Astrocyte (in vitro differentiated cells and primary cell): Measurements from ENCODE around the gene FAM81A. TPM values are rescaled to one million over a fixed set of nuclear protein-coding genes. Genes with fewer than 3 reads are reported as not detected.

Source experiments
- DNase-seq: peaks from one replicate; pipeline ENCODE4 v3.0.0-alpha.2; 2010; ENCODE audit warnings: low read depth
- FAIRE-seq: peaks from 2 replicates; lab custom pipeline; 2011; peaks lifted over from hg19 to GRCh38; lab: Jason Lieb, UNC
- H2AFZ ChIP-seq: 2 replicates; pipeline ENCODE4 v1.6.0; 2012; ENCODE audit warnings: low read depth, low read length, inconsistent platforms
- H3K27ac ChIP-seq: 2 replicates; pipeline ENCODE4 v1.5.1; 2011; ENCODE audit warnings: low read depth, low read length, inconsistent platforms
- H3K27me3 ChIP-seq: 2 replicates; pipeline ENCODE4 v1.6.0; 2011; ENCODE audit warnings: low read length, inconsistent platforms; ENCODE audit not compliant: insufficient read depth
- H3K36me3 ChIP-seq: 2 replicates; pipeline ENCODE4 v1.5.1; 2011; ENCODE audit warnings: low read length, inconsistent platforms; ENCODE audit not compliant: insufficient read depth
- H3K4me1 ChIP-seq: 2 replicates; pipeline ENCODE4 v1.5.1; 2011; ENCODE audit warnings: low read length, inconsistent platforms; ENCODE audit not compliant: insufficient read depth
- H3K4me2 ChIP-seq: 2 replicates; pipeline ENCODE4 v1.6.0; 2012; ENCODE audit warnings: low read length, inconsistent platforms
- H3K4me3 ChIP-seq: 2 replicates; pipeline ENCODE4 v1.5.1; 2011; ENCODE audit warnings: low read depth, mild to moderate bottlenecking, low read length, inconsistent platforms; ENCODE audit not compliant: insufficient read depth
- H3K79me2 ChIP-seq: 2 replicates; pipeline ENCODE4 v1.6.0; 2012; ENCODE audit warnings: mild to moderate bottlenecking, low read length, inconsistent platforms; ENCODE audit not compliant: insufficient read depth
- H3K9ac ChIP-seq: 2 replicates; pipeline ENCODE4 v1.6.0; 2012; ENCODE audit warnings: mild to moderate bottlenecking, low read length, inconsistent platforms
- H3K9me3 ChIP-seq: 2 replicates; pipeline ENCODE4 v1.5.1; 2012; ENCODE audit warnings: low read depth, mild to moderate bottlenecking, low read length, inconsistent platforms; ENCODE audit not compliant: insufficient read depth
- H4K20me1 ChIP-seq: 2 replicates; pipeline ENCODE4 v1.6.0; 2012; ENCODE audit warnings: low read length, inconsistent platforms; ENCODE audit not compliant: insufficient read depth
- H3K27ac Mint-ChIP-seq: one replicate; pipeline ENCODE4 v1.8.0; 2021; ENCODE audit warnings: mild to moderate bottlenecking, mixed read lengths; ENCODE audit not compliant: unreplicated experiment
- H3K27me3 Mint-ChIP-seq: one replicate; pipeline ENCODE4 v1.8.0; 2021; ENCODE audit warnings: low read depth, mixed read lengths; ENCODE audit not compliant: unreplicated experiment
- H3K36me3 Mint-ChIP-seq: one replicate; pipeline ENCODE4 v1.8.0; 2021; ENCODE audit warnings: low read depth, mixed read lengths; ENCODE audit not compliant: unreplicated experiment
- H3K4me1 Mint-ChIP-seq: one replicate; pipeline ENCODE4 v1.8.0; 2021; ENCODE audit warnings: low read depth, mixed read lengths; ENCODE audit not compliant: unreplicated experiment
- H3K4me3 Mint-ChIP-seq: one replicate; pipeline ENCODE4 v1.8.0; 2021; ENCODE audit warnings: mild to moderate bottlenecking, moderate library complexity, mixed read lengths; ENCODE audit not compliant: unreplicated experiment
- H3K9me3 Mint-ChIP-seq: one replicate; pipeline ENCODE4 v1.8.0; 2021; ENCODE audit warnings: mild to moderate bottlenecking, mixed read lengths; ENCODE audit not compliant: unreplicated experiment
- EZH2 ChIP-seq: IDR thresholded peaks from 2 replicates; pipeline ENCODE4 v1.6.1; 2012; ENCODE audit warnings: mild to moderate bottlenecking, low read length, inconsistent platforms; ENCODE audit not compliant: insufficient read depth
- total RNA-seq: library from RNA; stranded (reverse); gene quantifications from 2 replicates; pipeline ENCODE4 v1.2.1, GENCODE V29; 2021
- TF ChIP-seq, protein P1 (sequence below): IDR thresholded peaks from 2 replicates; pipeline ENCODE4 v1.5.1; 2011; ENCODE audit warnings: low read depth, mild to moderate bottlenecking, inconsistent platforms, low read length, moderate library complexity; ENCODE audit not compliant: insufficient read depth

FAM81A gene
- total RNA-seq, 1 donor from 2014 or later, result 0.73 TPM

DNA sequence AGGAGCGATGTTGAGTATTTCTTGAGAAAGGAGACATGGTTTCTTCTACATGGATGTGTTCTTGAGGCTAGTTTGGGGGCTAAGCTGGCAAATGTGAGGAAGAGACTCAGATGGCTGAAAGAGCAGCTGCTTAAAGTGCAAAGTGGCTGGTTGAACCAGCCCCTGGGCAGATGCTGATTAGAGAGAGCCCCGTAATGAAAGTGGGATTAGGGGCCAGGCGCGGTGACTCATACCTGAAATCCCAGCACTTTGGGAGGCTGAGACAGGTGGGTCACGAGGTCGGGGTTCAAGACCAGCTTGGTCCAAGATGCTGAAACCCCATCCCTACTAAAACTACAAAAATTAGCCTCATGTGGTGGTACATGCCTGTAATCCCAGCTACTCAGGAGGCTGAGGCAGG, 98.6 kb downstream of the FAM81A start:
- H3K9me3 ChIP-seq, result no peaks in the 10 kb centered on the region
- H3K9me3 Mint-ChIP-seq, result no peaks in the 10 kb centered on the region
- H3K27me3 Mint-ChIP-seq, result peaks cover 14% of the 10 kb centered on the region
- H3K4me3 ChIP-seq, result no peak overlapping the region
- peaks cover 4% of the 10 kb centered on the region for H3K27me3 ChIP-seq
- H2AFZ ChIP-seq, result no peak overlapping the region
- H3K27ac Mint-ChIP-seq, result no peak overlapping the region
- FAIRE-seq (no peak), DNase-seq (no peak)
- no peak overlapping the region for H3K9ac ChIP-seq
- TF ChIP-seq, protein P1, sequence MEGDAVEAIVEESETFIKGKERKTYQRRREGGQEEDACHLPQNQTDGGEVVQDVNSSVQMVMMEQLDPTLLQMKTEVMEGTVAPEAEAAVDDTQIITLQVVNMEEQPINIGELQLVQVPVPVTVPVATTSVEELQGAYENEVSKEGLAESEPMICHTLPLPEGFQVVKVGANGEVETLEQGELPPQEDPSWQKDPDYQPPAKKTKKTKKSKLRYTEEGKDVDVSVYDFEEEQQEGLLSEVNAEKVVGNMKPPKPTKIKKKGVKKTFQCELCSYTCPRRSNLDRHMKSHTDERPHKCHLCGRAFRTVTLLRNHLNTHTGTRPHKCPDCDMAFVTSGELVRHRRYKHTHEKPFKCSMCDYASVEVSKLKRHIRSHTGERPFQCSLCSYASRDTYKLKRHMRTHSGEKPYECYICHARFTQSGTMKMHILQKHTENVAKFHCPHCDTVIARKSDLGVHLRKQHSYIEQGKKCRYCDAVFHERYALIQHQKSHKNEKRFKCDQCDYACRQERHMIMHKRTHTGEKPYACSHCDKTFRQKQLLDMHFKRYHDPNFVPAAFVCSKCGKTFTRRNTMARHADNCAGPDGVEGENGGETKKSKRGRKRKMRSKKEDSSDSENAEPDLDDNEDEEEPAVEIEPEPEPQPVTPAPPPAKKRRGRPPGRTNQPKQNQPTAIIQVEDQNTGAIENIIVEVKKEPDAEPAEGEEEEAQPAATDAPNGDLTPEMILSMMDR, result no peak
- no peak for TF ChIP-seq EZH2
- no peak overlapping the region for H3K27ac ChIP-seq
- no peaks in the 10 kb centered on the region for H3K4me1 ChIP-seq
- no peaks in the 10 kb centered on the region for H4K20me1 ChIP-seq
- no peak overlapping the region for H3K4me2 ChIP-seq
- no peak overlapping the region for H3K4me3 Mint-ChIP-seq
- H3K36me3 ChIP-seq, result no peaks in the 10 kb centered on the region
- H3K36me3 Mint-ChIP-seq, result no peaks in the 10 kb centered on the region
- H3K4me1 Mint-ChIP-seq, result no peaks in the 10 kb centered on the region
- no peaks in the 10 kb centered on the region for H3K79me2 ChIP-seq

DNA sequence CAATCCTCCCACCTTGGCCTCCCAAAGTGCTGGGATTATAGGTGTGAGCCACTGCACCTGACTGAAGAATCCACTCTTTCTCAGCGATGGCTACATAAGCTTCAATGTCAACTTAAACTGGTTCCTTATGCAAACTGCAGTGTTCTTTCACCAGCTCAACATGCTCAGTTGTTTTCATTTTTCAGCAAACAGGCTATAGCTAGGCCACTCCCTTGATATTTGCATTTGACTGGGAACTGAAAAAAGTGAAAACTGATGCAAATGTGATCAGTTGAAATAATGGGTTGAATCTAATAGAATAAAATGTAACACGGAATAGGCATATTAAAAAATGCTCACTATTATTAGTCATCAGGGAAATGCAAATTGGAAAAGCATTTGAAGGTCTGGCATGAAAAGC, 99.4 kb downstream of the FAM81A start:
- Histone ChIP-seq H3K27me3 (peaks cover 3% of the 10 kb centered on the region), H3K9ac (no peak overlapping the region), H3K36me3 (no peaks in the 10 kb centered on the region), H3K9me3 (no peaks in the 10 kb centered on the region), H3K4me1 (no peaks in the 10 kb centered on the region), H3K4me2 (no peak overlapping the region), H3K27ac (no peak overlapping the region), H3K79me2 (no peaks in the 10 kb centered on the region), H3K4me3 (no peak overlapping the region), H2AFZ (no peak overlapping the region), H4K20me1 (no peaks in the 10 kb centered on the region)
- H3K4me1 Mint-ChIP-seq, result no peaks in the 10 kb centered on the region
- no peak for FAIRE-seq
- no peak overlapping the region for H3K4me3 Mint-ChIP-seq
- TF ChIP-seq EZH2, result no peak
- TF ChIP-seq, protein P1, result no peak
- no peaks in the 10 kb centered on the region for H3K9me3 Mint-ChIP-seq
- H3K36me3 Mint-ChIP-seq, result no peaks in the 10 kb centered on the region
- no peak overlapping the region for H3K27ac Mint-ChIP-seq
- peaks cover 14% of the 10 kb centered on the region for H3K27me3 Mint-ChIP-seq
- no peak for DNase-seq

DNA sequence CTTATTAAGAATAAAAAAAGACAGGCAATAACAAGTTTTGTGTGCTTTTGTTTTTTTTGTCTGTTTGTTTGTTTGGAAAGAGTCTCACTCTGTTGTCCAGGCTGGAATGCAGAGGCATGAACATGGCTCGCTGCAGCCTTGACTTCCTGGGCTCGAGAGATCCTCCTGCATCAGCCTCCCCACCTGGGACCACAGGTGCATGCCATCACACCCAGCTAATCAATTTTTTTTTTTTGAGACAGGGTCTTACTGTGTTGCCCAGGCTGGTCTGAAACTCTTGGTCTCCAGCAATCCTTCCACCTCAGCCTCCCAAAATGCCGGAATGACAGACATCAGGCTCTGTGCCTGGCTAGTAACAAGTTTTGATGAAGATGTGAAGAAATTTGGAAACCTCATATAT, 100.5 kb downstream of the FAM81A start:
- no peak overlapping the region for H3K4me3 ChIP-seq
- no peak overlapping the region for H3K4me2 ChIP-seq
- H3K79me2 ChIP-seq, result no peaks in the 10 kb centered on the region
- H4K20me1 ChIP-seq, result no peaks in the 10 kb centered on the region
- Mint-ChIP-seq H3K27ac (no peak overlapping the region), H3K27me3 (peaks cover 24% of the 10 kb centered on the region), H3K4me3 (no peak overlapping the region), H3K4me1 (no peaks in the 10 kb centered on the region), H3K9me3 (no peaks in the 10 kb centered on the region), H3K36me3 (no peaks in the 10 kb centered on the region)
- H3K27ac ChIP-seq, result no peak overlapping the region
- no peaks in the 10 kb centered on the region for H3K4me1 ChIP-seq
- no peaks in the 10 kb centered on the region for H3K36me3 ChIP-seq
- H2AFZ ChIP-seq, result no peak overlapping the region
- FAIRE-seq, result no peak
- H3K27me3 ChIP-seq, result peaks cover 3% of the 10 kb centered on the region
- no peaks in the 10 kb centered on the region for H3K9me3 ChIP-seq
- no peak for DNase-seq
- H3K9ac ChIP-seq, result no peak overlapping the region
- TF ChIP-seq, protein P1, result no peak
- TF ChIP-seq EZH2, result no peak
